ELR (cell line): ENCODE measurements around the gene MYO1F.
A peak's percentile ranks its signal among the peaks of the same experiment; 100 is the strongest.
"Not testable (repeated sequence)": the region's sequence is repeated elsewhere in the genome, so short reads cannot be mapped to it uniquely, and the experiment has no call there.

Experiments
- DNase-seq: peaks from one replicate; pipeline ENCODE4 v3.0.0-alpha.2; 2015; ENCODE audit warnings: low read depth

The MYO1F gene

GRCh38 chr19:8517551-8518442 lies 59.4 kb downstream of the MYO1F start:
- peak; percentile 45 for DNase-seq

GRCh38 chr19:8515317-8515716 lies 61.9 kb downstream of the MYO1F start:
- no peak for DNase-seq

GRCh38 chr19:8514505-8515009 lies 62.7 kb downstream of the MYO1F start:
- not testable (repeated sequence) for DNase-seq

- peak; percentile 99 for DNase-seq
Measured at GRCh38 chr19:8513687-8514504, 63.3 kb downstream of the MYO1F start, which contains the start of gene ZNF414. TSS of gene ZNF414 (minus strand) at chr19:8514167. CDS start at chr19:8514046, 121 bp downstream.

GRCh38 chr19:8513036-8513686 lies 64.1 kb downstream of the MYO1F start:
- no peak for DNase-seq

- peak; percentile 45 for DNase-seq
Measured at GRCh38 chr19:8512115-8512967, 64.9 kb downstream of the MYO1F start.

- no peak for DNase-seq
Measured at GRCh38 chr19:8511573-8512101, 65.6 kb downstream of the MYO1F start.

GRCh38 chr19:8510589-8511115 lies 66.6 kb downstream of the MYO1F start:
- DNase-seq = no peak

GRCh38 chr19:8506402-8506957 lies 70.8 kb downstream of the MYO1F start:
- no peak for DNase-seq

GRCh38 chr19:8505680-8506401 lies 71.4 kb downstream of the MYO1F start:
- DNase-seq = peak; percentile 78

GRCh38 chr19:8504919-8505318 lies 72.3 kb downstream of the MYO1F start:
- no peak for DNase-seq

- DNase-seq = no peak
Measured at GRCh38 chr19:8504171-8504570, 73.1 kb downstream of the MYO1F start.

- no peak for DNase-seq
Measured at GRCh38 chr19:8503510-8503909, 73.7 kb downstream of the MYO1F start.

- no peak for DNase-seq
Measured at GRCh38 chr19:8501981-8502380, 75.3 kb downstream of the MYO1F start.

GRCh38 chr19:8501516-8501915 lies 75.7 kb downstream of the MYO1F start:
- no peak for DNase-seq

GRCh38 chr19:8500158-8500557 lies 77.1 kb downstream of the MYO1F start:
- no peak for DNase-seq

GRCh38 chr19:8499048-8499833 lies 78.0 kb downstream of the MYO1F start:
- DNase-seq = no peak

GRCh38 chr19:8498295-8498694 lies 78.9 kb downstream of the MYO1F start:
- DNase-seq = no peak

GRCh38 chr19:8494158-8494557 lies 83.1 kb downstream of the MYO1F start:
- no peak for DNase-seq
